ENCODE results near the gene CRB1.

Gene CRB1

DNA sequence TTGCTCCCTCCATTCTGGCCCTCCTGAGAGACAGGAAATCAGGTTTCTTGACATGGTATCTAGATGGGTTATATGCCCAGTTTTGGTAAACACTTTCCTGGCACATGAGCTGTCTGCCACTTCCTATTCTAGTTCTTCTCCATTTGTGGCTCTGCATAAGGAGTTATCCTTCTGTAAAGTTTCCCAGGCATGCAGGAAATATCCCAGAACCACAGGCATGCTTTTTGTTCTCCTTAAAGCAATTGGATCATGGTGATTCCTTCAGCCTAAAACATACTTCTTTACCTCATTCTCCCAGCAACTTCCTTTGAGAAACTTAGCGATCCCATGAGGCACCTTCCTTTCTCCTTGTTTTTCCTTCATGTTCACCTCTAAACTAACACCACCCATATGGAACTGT lies 199.8 kb downstream of the CRB1 start:
- TF ChIP-seq CTCF (IDR thresholded peaks at IDR 0.05; ENCODE audit: extremely low read depth, missing control alignments) = no peak
- DNase-seq (ENCODE audit: low spot score) = no peak

DNA sequence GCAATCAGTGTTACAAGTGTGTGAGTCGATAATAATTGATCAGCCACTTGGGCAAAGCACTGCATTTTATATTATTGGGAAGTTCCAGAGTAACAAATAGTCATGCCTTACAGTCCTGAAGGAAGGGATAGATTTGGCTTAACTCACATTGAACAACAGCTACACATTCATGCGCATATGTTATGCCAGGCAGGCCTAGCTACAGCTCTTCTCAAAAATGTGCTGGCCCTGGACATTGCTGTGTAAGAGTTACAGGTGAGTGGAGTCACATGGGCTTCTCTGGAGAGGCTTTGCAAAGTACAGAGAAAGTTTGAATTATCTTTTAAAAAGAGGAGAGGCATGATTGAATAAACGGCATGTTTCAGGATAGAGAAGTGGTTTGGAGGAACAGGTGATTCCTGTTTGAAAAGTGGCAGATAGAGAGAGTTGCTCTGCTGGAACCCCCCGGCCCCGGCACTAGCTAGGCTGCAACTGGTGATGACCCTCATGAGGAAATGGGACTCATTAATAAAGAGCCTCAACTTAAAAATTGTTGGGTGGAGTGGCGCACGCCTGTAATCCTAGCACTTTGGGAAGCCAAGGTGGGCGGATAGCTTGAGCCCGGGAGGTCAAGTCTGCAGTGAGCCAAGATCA lies 200.6 kb downstream of the CRB1 start:
- DNase-seq (ENCODE audit: low spot score) = no peak
- TF ChIP-seq CTCF (IDR thresholded peaks at IDR 0.05; ENCODE audit: extremely low read depth, missing control alignments) = no peak

GRCh38 chr1:197469620-197470210 lies 201.7 kb downstream of the CRB1 start:
- TF ChIP-seq CTCF (IDR thresholded peaks at IDR 0.05; ENCODE audit: extremely low read depth, missing control alignments) = no peak
- DNase-seq (ENCODE audit: low spot score) = no peak

- no peak for TF ChIP-seq CTCF (IDR thresholded peaks at IDR 0.05; ENCODE audit: extremely low read depth, missing control alignments)
- no peak for DNase-seq (ENCODE audit: low spot score)
Measured at GRCh38 chr1:197470330-197470729, 202.3 kb downstream of the CRB1 start.

- TF ChIP-seq CTCF (IDR thresholded peaks at IDR 0.05; ENCODE audit: extremely low read depth, missing control alignments) = no peak
- DNase-seq (ENCODE audit: low spot score) = no peak
Measured at GRCh38 chr1:197471248-197471985, 203.4 kb downstream of the CRB1 start.

- no peak for TF ChIP-seq CTCF (IDR thresholded peaks at IDR 0.05; ENCODE audit: extremely low read depth, missing control alignments)
- no peak for DNase-seq (ENCODE audit: low spot score)
Measured at GRCh38 chr1:197472141-197472540, 204.1 kb downstream of the CRB1 start.

DNA sequence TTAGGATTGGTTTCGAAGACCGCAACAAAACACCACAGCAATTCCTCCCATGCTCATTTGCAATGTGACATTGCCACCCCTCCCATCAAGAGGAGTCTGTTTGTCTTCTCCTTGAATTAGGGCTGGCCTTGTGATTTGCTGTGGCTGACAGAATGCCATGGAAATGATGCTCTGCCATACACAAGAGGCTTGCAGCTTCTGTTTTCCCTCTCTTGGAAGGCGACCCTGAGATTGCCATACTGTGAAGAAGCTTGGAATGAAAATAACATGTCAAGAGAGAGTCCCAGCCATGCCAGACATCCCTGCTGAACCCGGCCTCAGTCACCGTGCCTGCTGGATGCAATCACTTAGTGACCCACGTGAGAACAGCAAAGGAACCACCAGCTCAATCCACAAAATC lies 212.4 kb downstream of the CRB1 start:
- DNase-seq (ENCODE audit: low spot score) = no peak
- TF ChIP-seq CTCF (IDR thresholded peaks at IDR 0.05; ENCODE audit: extremely low read depth, missing control alignments) = no peak
